HCT116 (cell line): ENCODE measurements around the gene CACNG8. TPM values are rescaled to one million over a fixed set of nuclear protein-coding genes. Genes with fewer than 3 reads are reported as not detected.

Experiments
- ATAC-seq: fragments of 200-7000 bp; cut with Tn5 transposase; 2 replicates; pipeline ENCODE4 v1.9.1; 2020; ENCODE audit warnings: mild to moderate bottlenecking, moderate library complexity
- BruUV-seq: library from RNA; stranded (reverse); fragments of 400-500 nt; replicated peaks from 2 replicates; lab custom pipeline; 2021; lab: Mats Ljungman, UMichigan
- CTCF ChIA-PET: fragments of 300-600 bp; sonication (Branson Sonifier 250); formaldehyde crosslinking; loops from one replicate; lab custom pipeline; 2021; ENCODE audit warnings: antibody characterized with exemption; lab: Charles Lee
- POLR2A ChIA-PET: fragments of 300-600, 350-600 bp; sonication (Branson Sonifier 250); formaldehyde crosslinking; loops from one replicate; lab custom pipeline; 2021; ENCODE audit warnings: antibody characterized with exemption; lab: Charles Lee
- RAD21 ChIA-PET, 2 experiments: fragments of 300-600 bp; sonication (Branson Sonifier 250); formaldehyde crosslinking; loops; one replicate each; lab custom pipeline; 2023; ENCODE audit warnings: low total read pairs in 2 of 2; ENCODE audit not compliant: uncharacterized antibody in 2 of 2, unreplicated experiment in 2 of 2, low non-redundant PET in 1 of 2; lab: Charles Lee
- DNase-seq: peaks from one replicate; pipeline ENCODE4 v3.0.0-alpha.2; 2010; ENCODE audit warnings: low read depth, low spot score
- H2AFZ ChIP-seq: fragments of 200-600 bp; shearing (Covaris generic), sonication (generic); 2 replicates; pipeline ENCODE4 v1.6.1; 2017; ENCODE audit warnings: low read depth, mixed run types, mixed read lengths, antibody characterized with exemption, low read length; ENCODE audit not compliant: poor library complexity, severe bottlenecking
- H3K27ac ChIP-seq: 2 replicates; pipeline ENCODE4 v1.5.1; 2012; ENCODE audit warnings: low read depth, low read length
- H3K27me3 ChIP-seq: fragments of 200-600 bp; sonication (generic); 2 replicates; pipeline ENCODE4 v1.6.1; 2016; ENCODE audit warnings: mixed run types, low read length, mixed read lengths; ENCODE audit not compliant: insufficient read depth
- H3K36me3 ChIP-seq, 2 experiments: fragments of 200-500 bp in 1 of 2; fragments of 200-600 bp in 1 of 2; sonication (Bioruptor generic) in 1 of 2; sonication (generic) in 1 of 2; 2 replicates each; pipeline versions ENCODE4 v1.5.1 to v1.6.1; 2014 to 2016; ENCODE audit warnings: low read length in 2 of 2, inconsistent platforms in 1 of 2, mixed read lengths in 1 of 2, mixed run types in 1 of 2; ENCODE audit not compliant: insufficient read depth in 2 of 2, control insufficient read depth in 1 of 2
- H3K4me1 ChIP-seq, 2 experiments: fragments of 200-600 bp in 1 of 2; sonication (generic) in 1 of 2; 2 replicates each; pipeline versions ENCODE4 v1.5.1 to v1.6.1; 2012 to 2017; ENCODE audit warnings: low read length in 2 of 2, inconsistent platforms in 1 of 2, mild to moderate bottlenecking in 1 of 2, mixed read lengths in 1 of 2, mixed run types in 1 of 2, moderate library complexity in 1 of 2; ENCODE audit not compliant: insufficient read depth in 2 of 2, control insufficient read depth in 1 of 2
- H3K4me2 ChIP-seq: fragments of 200-600 bp; sonication (generic); 2 replicates; pipeline ENCODE4 v1.6.1; 2017; ENCODE audit warnings: mixed run types, low read length, mixed read lengths
- H3K4me3 ChIP-seq, 2 experiments: fragments of 200-600 bp in 1 of 2; sonication (generic) in 1 of 2; replicated peaks in 1 of 2; 2 replicates each; pipeline ENCODE4 v1.5.1; 2011 to 2016; ENCODE audit warnings: low read length in 2 of 2, control low read depth in 1 of 2, low read depth in 1 of 2, mild to moderate bottlenecking in 1 of 2, mixed read lengths in 1 of 2, mixed run types in 1 of 2
- H3K79me2 ChIP-seq: fragments of 200-600 bp; sonication (generic); 2 replicates; pipeline ENCODE4 v1.6.1; 2017; ENCODE audit warnings: mild to moderate bottlenecking, mixed run types, low read length, moderate library complexity, mixed read lengths; ENCODE audit not compliant: insufficient read depth
- H3K9ac ChIP-seq: fragments of 200-600 bp; sonication (generic); 2 replicates; pipeline ENCODE4 v1.6.1; 2016; ENCODE audit warnings: low read length, mixed read lengths
- H3K9me2 ChIP-seq: fragments of 200-600 bp; sonication (generic), shearing (Covaris generic); 2 replicates; pipeline ENCODE4 v1.6.1; 2017; ENCODE audit warnings: mixed run types, mild to moderate bottlenecking, moderate library complexity; ENCODE audit not compliant: insufficient read depth
- H3K9me3 ChIP-seq, 2 experiments: fragments of 200-500 bp in 1 of 2; fragments of 200-600 bp in 1 of 2; sonication (Bioruptor generic) in 1 of 2; sonication (generic) in 1 of 2; 2 replicates each; pipeline ENCODE4 v1.6.1; 2014 to 2017; ENCODE audit warnings: low read length in 2 of 2, mixed read lengths in 2 of 2, inconsistent platforms in 1 of 2, low read depth in 1 of 2, mild to moderate bottlenecking in 1 of 2, mixed run types in 1 of 2, moderate library complexity in 1 of 2; ENCODE audit not compliant: control insufficient read depth in 1 of 2, insufficient read depth in 1 of 2
- H4K20me1 ChIP-seq: fragments of 200-600 bp; sonication (generic), shearing (Covaris generic); 2 replicates; pipeline ENCODE4 v1.6.1; 2017; ENCODE audit warnings: mixed run types, mild to moderate bottlenecking, moderate library complexity; ENCODE audit not compliant: insufficient read depth
- CBX3 ChIP-seq: IDR thresholded peaks from 2 replicates; pipeline ENCODE4 v1.6.1; 2012; ENCODE audit warnings: low read depth
- ELF1 ChIP-seq: IDR thresholded peaks from 2 replicates; pipeline ENCODE4 v1.6.1; 2012; ENCODE audit warnings: low read depth, borderline replicate concordance
- REST ChIP-seq: IDR thresholded peaks from 2 replicates; pipeline ENCODE4 v1.6.1; 2012; ENCODE audit warnings: low read depth
- SIN3A ChIP-seq: IDR thresholded peaks from 2 replicates; pipeline ENCODE4 v1.6.1; 2012; ENCODE audit warnings: low read depth
- SP1 ChIP-seq: IDR thresholded peaks from 2 replicates; pipeline ENCODE4 v1.6.1; 2012; ENCODE audit warnings: low read depth
- TCF7L2 ChIP-seq: IDR thresholded peaks from 2 replicates; pipeline ENCODE4 v1.7.0; 2011; ENCODE audit warnings: borderline replicate concordance, inconsistent platforms; ENCODE audit not compliant: insufficient read depth, insufficient read length; ENCODE audit errors: extremely low read depth
- ZFX ChIP-seq: fragments of 450-650 bp; IDR thresholded peaks from 2 replicates; pipeline ENCODE4 v1.6.1; 2017
- intact Hi-C: fragments of 100-400 bp; cut with micrococcal nuclease; formaldehyde crosslinking; loops from 2 replicates; pipeline ENCODE4 v1.10.0; 2022
- total RNA-seq: library from RNA; stranded (reverse); gene quantifications from one replicate; pipeline ENCODE4 v1.2.1, GENCODE V29; 2021; ENCODE audit not compliant: unreplicated experiment

Gene CACNG8
- total RNA-seq, 1 experiment from 2014 or later = 0.93 TPM

- Histone ChIP-seq H2AFZ (no peak overlapping the region), H3K9me2 (no peaks in the 10 kb centered on the region), H3K36me3 (no peaks in the 10 kb centered on the region), H4K20me1 (no peaks in the 10 kb centered on the region), H3K4me1 (no peaks in the 10 kb centered on the region), H3K4me2 (no peak overlapping the region), H3K27ac (no peak overlapping the region), H3K9me3 (no peaks in the 10 kb centered on the region), H3K27me3 (peaks cover 16% of the 10 kb centered on the region), H3K9ac (no peak overlapping the region), H3K4me3 (no peak overlapping the region), H3K79me2 (no peaks in the 10 kb centered on the region)
- intact Hi-C loops = no loop called here
- TF ChIP-seq REST (no peak), ELF1 (no peak), TCF7L2 (no peak), ZFX (no peak)
- RAD21 ChIA-PET = no interaction called here
- no TSS peak for BruUV-seq
- ATAC-seq (no peak), DNase-seq (no peak)
- POLR2A ChIA-PET = no interaction called here
- CTCF ChIA-PET = no interaction called here
Observed at GRCh38 chr19:53960886-53961285, 1.9 kb upstream of the CACNG8 start.

- POLR2A ChIA-PET = no interaction called here
- Histone ChIP-seq H3K9me2 (no peaks in the 10 kb centered on the region), H3K9ac (no peak overlapping the region), H3K9me3 (no peaks in the 10 kb centered on the region), H3K27me3 (peaks cover 16% of the 10 kb centered on the region), H4K20me1 (no peaks in the 10 kb centered on the region), H3K79me2 (no peaks in the 10 kb centered on the region), H2AFZ (no peak overlapping the region), H3K4me3 (no peak overlapping the region), H3K27ac (no peak overlapping the region), H3K4me2 (no peak overlapping the region), H3K36me3 (no peaks in the 10 kb centered on the region), H3K4me1 (no peaks in the 10 kb centered on the region)
- no peak for TF ChIP-seq SP1
- no peak for TF ChIP-seq CBX3
- no peak for TF ChIP-seq SIN3A
- TF ChIP-seq REST = no peak
- CTCF ChIA-PET = no interaction called here
- no peak for ATAC-seq
- intact Hi-C loops = no loop called here
- no TSS peak for BruUV-seq
- RAD21 ChIA-PET = no interaction called here
- DNase-seq = no peak
Observed at GRCh38 chr19:53961523-53962356, 997 bp upstream of the CACNG8 start.
